Lower lobe of right lung (tissue), 2 donors: ENCODE data around the gene LRIG1. TPM values are rescaled to one million over a fixed set of nuclear protein-coding genes. Genes with fewer than 3 reads are reported as not detected.

Experiments
- ATAC-seq, 2 donors: fragments of 200-7000 bp; cut with Tn5 transposase; one replicate each; pipeline ENCODE4 v1.9.1; 2020 to 2022; ENCODE audit warnings: mild to moderate bottlenecking in 2 of 2, moderate library complexity in 2 of 2
- DNase-seq: peaks from one replicate; pipeline ENCODE4 v3.0.0-alpha.2; 2020
- H3K27ac ChIP-seq: fragments of 200-600 bp; one replicate; pipeline ENCODE4 v1.8.0; 2022
- H3K27me3 ChIP-seq: fragments of 200-600 bp; one replicate; pipeline ENCODE4 v1.8.0; 2022; ENCODE audit warnings: low read depth
- H3K36me3 ChIP-seq: fragments of 200-600 bp; one replicate; pipeline ENCODE4 v1.8.0; 2022; ENCODE audit warnings: mild to moderate bottlenecking
- H3K4me1 ChIP-seq: fragments of 200-600 bp; one replicate; pipeline ENCODE4 v1.8.0; 2022
- H3K4me3 ChIP-seq: fragments of 200-600 bp; one replicate; pipeline ENCODE4 v1.8.0; 2022; ENCODE audit warnings: mild to moderate bottlenecking
- H3K9me3 ChIP-seq: fragments of 200-600 bp; one replicate; pipeline ENCODE4 v1.8.0; 2022
- CTCF ChIP-seq: fragments of 200-600 bp; IDR thresholded peaks from one replicate; pipeline ENCODE4 v1.8.0; 2022; ENCODE audit warnings: antibody characterized with exemption, mild to moderate bottlenecking
- intact Hi-C: fragments of 100-400 bp; cut with DNase I; formaldehyde crosslinking; loops from one replicate; pipeline ENCODE4 v1.11.0; 2022
- total RNA-seq: library from RNA; stranded (reverse); fragmentation: NEBNext Ultra II Directional; extraction: Animal tissue kit (Norgen Biotek cat#: 25700); gene quantifications from one replicate; pipeline ENCODE4 v1.2.1, GENCODE V29; 2021
- donor health status: DM: no; HTN: yes; CAD: no; lungs with severe emphysema.

The LRIG1 gene
- total RNA-seq, 1 donor from 2014 or later: 54.2 TPM

GRCh38 chr3:66406163-66406562 is 94.7 kb downstream of the LRIG1 start:
- H3K27me3 ChIP-seq: no peaks in the 10 kb centered on the region
- ATAC-seq (no peak), DNase-seq (no peak)
- H3K4me3 ChIP-seq: no peak overlapping the region
- intact Hi-C loops: loop anchor here (10.0 kb wide), 1 partner anchor 409 kb away; no protein-coding TSS in a partner anchor
- H3K9me3 ChIP-seq: no peaks in the 10 kb centered on the region
- no peak overlapping the region for H3K27ac ChIP-seq
- no peak for TF ChIP-seq CTCF
- H3K36me3 ChIP-seq: peaks cover 73% of the 10 kb centered on the region
- H3K4me1 ChIP-seq: no peaks in the 10 kb centered on the region

GRCh38 chr3:66405701-66406091 is 95.1 kb downstream of the LRIG1 start:
- H3K9me3 ChIP-seq: no peaks in the 10 kb centered on the region
- DNase-seq: no peak
- no peaks in the 10 kb centered on the region for H3K4me1 ChIP-seq
- ATAC-seq: no peak
- H3K36me3 ChIP-seq: peaks cover 73% of the 10 kb centered on the region
- H3K27ac ChIP-seq: no peak overlapping the region
- no peak for TF ChIP-seq CTCF
- intact Hi-C loops: loop anchor here (10.0 kb wide), 1 partner anchor 409 kb away; no protein-coding TSS in a partner anchor
- H3K4me3 ChIP-seq: no peak overlapping the region
- H3K27me3 ChIP-seq: no peaks in the 10 kb centered on the region

- ATAC-seq (no peak), DNase-seq (no peak)
- H3K4me1 ChIP-seq: no peaks in the 10 kb centered on the region
- H3K4me3 ChIP-seq: no peak overlapping the region
- H3K27ac ChIP-seq: no peak overlapping the region
- intact Hi-C loops: loop anchor here (10.0 kb wide), 1 partner anchor 410 kb away; no protein-coding TSS in a partner anchor
- no peaks in the 10 kb centered on the region for H3K9me3 ChIP-seq
- no peaks in the 10 kb centered on the region for H3K27me3 ChIP-seq
- peaks cover 75% of the 10 kb centered on the region for H3K36me3 ChIP-seq
- no peak for TF ChIP-seq CTCF
Measured at GRCh38 chr3:66404903-66405700, 95.7 kb downstream of the LRIG1 start.

GRCh38 chr3:66404197-66404596 is 96.6 kb downstream of the LRIG1 start:
- no peak for TF ChIP-seq CTCF
- Histone ChIP-seq H3K9me3 (no peaks in the 10 kb centered on the region), H3K27me3 (no peaks in the 10 kb centered on the region), H3K4me3 (no peak overlapping the region), H3K27ac (no peak overlapping the region), H3K36me3 (peaks cover 73% of the 10 kb centered on the region), H3K4me1 (no peaks in the 10 kb centered on the region)
- DNase-seq (no peak), ATAC-seq (no peak)
- intact Hi-C loops: loop anchor here (10.0 kb wide), 1 partner anchor 411 kb away; no protein-coding TSS in a partner anchor

- H3K9me3 ChIP-seq: no peaks in the 10 kb centered on the region
- H3K4me1 ChIP-seq: no peaks in the 10 kb centered on the region
- DNase-seq (no peak), ATAC-seq (no peak)
- no peak overlapping the region for H3K4me3 ChIP-seq
- TF ChIP-seq CTCF: no peak
- H3K27ac ChIP-seq: no peak overlapping the region
- intact Hi-C loops: loop anchor here (10.0 kb wide), 1 partner anchor 411 kb away; no protein-coding TSS in a partner anchor
- peaks cover 77% of the 10 kb centered on the region for H3K36me3 ChIP-seq
- H3K27me3 ChIP-seq: no peaks in the 10 kb centered on the region
Measured at GRCh38 chr3:66403323-66403990, 97.4 kb downstream of the LRIG1 start.
